Measurements from ENCODE around the gene C19orf33.

The C19orf33 gene

GRCh38 chr19:38288123-38288855 lies 15.8 kb upstream of the C19orf33 start:
- no peak for DNase-seq (ENCODE audit: low spot score)
- TF ChIP-seq, protein P1, sequence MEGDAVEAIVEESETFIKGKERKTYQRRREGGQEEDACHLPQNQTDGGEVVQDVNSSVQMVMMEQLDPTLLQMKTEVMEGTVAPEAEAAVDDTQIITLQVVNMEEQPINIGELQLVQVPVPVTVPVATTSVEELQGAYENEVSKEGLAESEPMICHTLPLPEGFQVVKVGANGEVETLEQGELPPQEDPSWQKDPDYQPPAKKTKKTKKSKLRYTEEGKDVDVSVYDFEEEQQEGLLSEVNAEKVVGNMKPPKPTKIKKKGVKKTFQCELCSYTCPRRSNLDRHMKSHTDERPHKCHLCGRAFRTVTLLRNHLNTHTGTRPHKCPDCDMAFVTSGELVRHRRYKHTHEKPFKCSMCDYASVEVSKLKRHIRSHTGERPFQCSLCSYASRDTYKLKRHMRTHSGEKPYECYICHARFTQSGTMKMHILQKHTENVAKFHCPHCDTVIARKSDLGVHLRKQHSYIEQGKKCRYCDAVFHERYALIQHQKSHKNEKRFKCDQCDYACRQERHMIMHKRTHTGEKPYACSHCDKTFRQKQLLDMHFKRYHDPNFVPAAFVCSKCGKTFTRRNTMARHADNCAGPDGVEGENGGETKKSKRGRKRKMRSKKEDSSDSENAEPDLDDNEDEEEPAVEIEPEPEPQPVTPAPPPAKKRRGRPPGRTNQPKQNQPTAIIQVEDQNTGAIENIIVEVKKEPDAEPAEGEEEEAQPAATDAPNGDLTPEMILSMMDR (IDR thresholded peaks at IDR 0.05; ENCODE audit: borderline replicate concordance, control extremely low read depth, extremely low read depth, insufficient read depth, missing control alignments) = no peak
- in situ Hi-C loops (cut with MboI; ENCODE audit: low sequenced_read_pairs, unreplicated experiment) = no loop called here

GRCh38 chr19:38289955-38290354 lies 14.1 kb upstream of the C19orf33 start:
- TF ChIP-seq, protein P1 (IDR thresholded peaks at IDR 0.05; ENCODE audit: borderline replicate concordance, control extremely low read depth, extremely low read depth, insufficient read depth, missing control alignments) = no peak
- DNase-seq (ENCODE audit: low spot score) = no peak
- in situ Hi-C loops (cut with MboI; ENCODE audit: low sequenced_read_pairs, unreplicated experiment) = no loop called here

DNA sequence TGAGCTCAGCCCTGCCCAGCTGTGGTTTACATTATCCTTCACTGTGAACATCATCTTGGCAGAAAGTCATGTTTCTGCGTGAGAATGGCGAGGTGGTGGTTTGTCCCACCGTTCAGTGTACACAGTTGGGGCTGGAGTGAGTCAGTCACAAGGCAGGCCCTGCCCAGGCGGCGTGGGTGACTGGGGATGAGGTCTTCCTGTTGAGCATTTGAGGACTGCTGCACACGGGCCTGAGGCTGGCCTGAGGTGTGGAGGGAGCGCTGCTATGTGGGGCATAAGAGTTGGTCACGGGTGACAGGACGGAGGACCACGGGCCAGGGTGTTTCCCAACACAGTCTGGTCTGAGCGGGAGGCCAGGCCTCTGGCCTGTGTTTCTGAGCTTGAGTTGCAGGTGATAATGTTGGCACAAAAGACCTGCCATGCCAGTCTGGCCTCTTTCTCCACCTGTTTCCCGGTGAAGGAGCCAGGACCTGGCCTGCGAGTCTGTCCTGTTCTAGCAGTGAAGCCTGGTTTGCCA lies 13.4 kb upstream of the C19orf33 start:
- in situ Hi-C loops (cut with MboI; ENCODE audit: low sequenced_read_pairs, unreplicated experiment) = no loop called here
- no peak for DNase-seq (ENCODE audit: low spot score)
- TF ChIP-seq, protein P1 (IDR thresholded peaks at IDR 0.05; ENCODE audit: borderline replicate concordance, control extremely low read depth, extremely low read depth, insufficient read depth, missing control alignments) = no peak

DNA sequence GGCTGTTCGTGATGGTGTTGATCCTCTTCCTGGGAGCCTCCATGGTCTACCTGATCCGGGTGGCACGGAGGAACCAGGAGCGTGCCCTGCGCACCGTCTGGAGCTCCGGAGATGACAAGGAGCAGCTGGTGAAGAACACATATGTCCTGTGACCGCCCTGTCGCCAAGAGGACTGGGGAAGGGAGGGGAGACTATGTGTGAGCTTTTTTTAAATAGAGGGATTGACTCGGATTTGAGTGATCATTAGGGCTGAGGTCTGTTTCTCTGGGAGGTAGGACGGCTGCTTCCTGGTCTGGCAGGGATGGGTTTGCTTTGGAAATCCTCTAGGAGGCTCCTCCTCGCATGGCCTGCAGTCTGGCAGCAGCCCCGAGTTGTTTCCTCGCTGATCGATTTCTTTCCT lies 12.2 kb upstream of the C19orf33 start:
- TF ChIP-seq, protein P1 (IDR thresholded peaks at IDR 0.05; ENCODE audit: borderline replicate concordance, control extremely low read depth, extremely low read depth, insufficient read depth, missing control alignments) = no peak
- in situ Hi-C loops (cut with MboI; ENCODE audit: low sequenced_read_pairs, unreplicated experiment) = no loop called here
- no peak for DNase-seq (ENCODE audit: low spot score)

GRCh38 chr19:38293281-38293680 lies 10.8 kb upstream of the C19orf33 start:
- DNase-seq (ENCODE audit: low spot score) = no peak
- in situ Hi-C loops (cut with MboI; ENCODE audit: low sequenced_read_pairs, unreplicated experiment) = no loop called here
- TF ChIP-seq, protein P1 (IDR thresholded peaks at IDR 0.05; ENCODE audit: borderline replicate concordance, control extremely low read depth, extremely low read depth, insufficient read depth, missing control alignments) = no peak

- TF ChIP-seq, protein P1 (IDR thresholded peaks at IDR 0.05; ENCODE audit: borderline replicate concordance, control extremely low read depth, extremely low read depth, insufficient read depth, missing control alignments) = no peak
- in situ Hi-C loops (cut with MboI; ENCODE audit: low sequenced_read_pairs, unreplicated experiment) = no loop called here
- no peak for DNase-seq (ENCODE audit: low spot score)
Observed at GRCh38 chr19:38294090-38294489, 10.0 kb upstream of the C19orf33 start.

All from GM13976 (cell line).